NCI-H1105 treated with DMSO at 0.1 percent for 48 hours (cell line): ENCODE results near the gene QSER1.
"Not testable (repeated sequence)": the region's sequence is repeated elsewhere in the genome, so short reads cannot be mapped to it uniquely, and the experiment has no call there.

Experiments
- DNase-seq: peaks from one replicate; lab custom pipeline; 2025; lab: John Stamatoyannopoulos, UW

The QSER1 gene

GRCh38 chr11:32892355-32893092 is at the start of gene QSER1:
QSER1 (plus strand) TSS chr11:32892811; CDS start chr11:32893126, 315 bp downstream.
- DNase-seq = peak; percentile 75

- no peak for DNase-seq
These were observed 49.1 kb upstream of the QSER1 start for GRCh38 chr11:32843544-32843943.

- no peak for DNase-seq
These were observed 45.1 kb upstream of the QSER1 start for GRCh38 chr11:32847511-32847910.

GRCh38 chr11:32849761-32850160 is 42.9 kb upstream of the QSER1 start:
- DNase-seq = no peak

GRCh38 chr11:32851251-32851650 is 41.4 kb upstream of the QSER1 start:
- DNase-seq = no peak

GRCh38 chr11:32852207-32852606 is 40.4 kb upstream of the QSER1 start:
- DNase-seq = no peak

- no peak for DNase-seq
These were observed 37.0 kb upstream of the QSER1 start for GRCh38 chr11:32855601-32856000.

- DNase-seq = no peak
These were observed 33.9 kb upstream of the QSER1 start for GRCh38 chr11:32858731-32859130.

GRCh38 chr11:32861850-32862577 is 30.6 kb upstream of the QSER1 start:
- DNase-seq = no peak

GRCh38 chr11:32864555-32864954 is 28.1 kb upstream of the QSER1 start:
- DNase-seq = no peak

- DNase-seq = not testable (repeated sequence)
These were observed 23.9 kb upstream of the QSER1 start for GRCh38 chr11:32868752-32869151.

- peak; percentile 26 for DNase-seq
These were observed 21.9 kb upstream of the QSER1 start for GRCh38 chr11:32870676-32871075.

- DNase-seq = no peak
These were observed 18.5 kb upstream of the QSER1 start for GRCh38 chr11:32874132-32874531.

GRCh38 chr11:32881286-32881685 is 11.3 kb upstream of the QSER1 start:
- no peak for DNase-seq

- DNase-seq = no peak
These were observed 9.2 kb upstream of the QSER1 start for GRCh38 chr11:32883421-32883820.

- no peak for DNase-seq
These were observed 8.6 kb upstream of the QSER1 start for GRCh38 chr11:32884023-32884422.

GRCh38 chr11:32884770-32885384 is 7.7 kb upstream of the QSER1 start:
- no peak for DNase-seq

GRCh38 chr11:32885556-32885955 is 7.1 kb upstream of the QSER1 start:
- DNase-seq = no peak

- no peak for DNase-seq
These were observed 6.4 kb upstream of the QSER1 start for GRCh38 chr11:32886180-32886579.

- not testable (repeated sequence) for DNase-seq
These were observed 4.8 kb upstream of the QSER1 start for GRCh38 chr11:32887707-32888383.

GRCh38 chr11:32888384-32888710 is 4.3 kb upstream of the QSER1 start:
- DNase-seq = not testable (repeated sequence)

- DNase-seq = no peak
These were observed 3.8 kb upstream of the QSER1 start for GRCh38 chr11:32888805-32889204.
